Right atrium auricular region (tissue), 2 donors: ENCODE data around the gene PFDN2. TPM values are rescaled to one million over a fixed set of nuclear protein-coding genes. Genes with fewer than 3 reads are reported as not detected.

Source experiments
- DNase-seq: peaks from one replicate; pipeline ENCODE4 v3.0.0-alpha.2; 2019; ENCODE audit warnings: low spot score
- H3K27ac ChIP-seq, 2 donors: fragments of 200-600 bp; sonication (generic); 1 replicate in 1 of 2; 2 replicates in 1 of 2; pipeline ENCODE4 v1.5.1; 2016 to 2019
- H3K27me3 ChIP-seq, 2 donors: fragments of 200-600 bp; sonication (generic); one replicate each; pipeline versions ENCODE4 v1.5.1 to v1.6.0; 2017 to 2019
- H3K36me3 ChIP-seq: fragments of 200-600 bp; sonication (generic); one replicate; pipeline ENCODE4 v1.5.1; 2016
- H3K4me1 ChIP-seq, 2 donors: fragments of 200-600 bp; sonication (generic); one replicate each; pipeline versions ENCODE4 v1.5.1 to v1.6.0; 2017 to 2019
- H3K4me3 ChIP-seq, 2 donors: fragments of 200-600 bp; sonication (generic); 1 replicate in 1 of 2; 2 replicates in 1 of 2; pipeline ENCODE4 v1.5.1; 2017 to 2019; ENCODE audit warnings: mild to moderate bottlenecking in 1 of 2, moderate library complexity in 1 of 2
- H3K9me3 ChIP-seq, 2 donors: fragments of 200-600 bp; sonication (generic); one replicate each; pipeline ENCODE4 v1.5.1; 2019
- CTCF ChIP-seq, 2 donors: fragments of 200-600 bp; sonication (generic); IDR thresholded peaks; one replicate each; pipeline ENCODE4 v1.5.1; 2019; ENCODE audit warnings: antibody characterized with exemption in 2 of 2
- total RNA-seq, 2 donors: library from RNA; depleted of rRNA; stranded (reverse); fragments of >200 nt; gene quantifications; one replicate each; pipeline ENCODE4 v1.1.0, GENCODE V29; 2016

The PFDN2 gene
- total RNA-seq, 2 donors from 2014 or later, result 39.9 to 42.2 TPM

GRCh38 chr1:161163793-161164192 lies 46.0 kb upstream of the PFDN2 start:
- TF ChIP-seq CTCF (IDR thresholded peaks at IDR 0.05), result no peak
- Histone ChIP-seq H3K4me1 (peaks cover 0 to 46% of the 10 kb centered on the region in 2 donors), H3K27me3 (no peaks in the 10 kb centered on the region), H3K9me3 (no peaks in the 10 kb centered on the region), H3K27ac (no peak overlapping the region), H3K4me3 (no peak overlapping the region), H3K36me3 (peaks cover 17% of the 10 kb centered on the region)
- no peak for DNase-seq

DNA sequence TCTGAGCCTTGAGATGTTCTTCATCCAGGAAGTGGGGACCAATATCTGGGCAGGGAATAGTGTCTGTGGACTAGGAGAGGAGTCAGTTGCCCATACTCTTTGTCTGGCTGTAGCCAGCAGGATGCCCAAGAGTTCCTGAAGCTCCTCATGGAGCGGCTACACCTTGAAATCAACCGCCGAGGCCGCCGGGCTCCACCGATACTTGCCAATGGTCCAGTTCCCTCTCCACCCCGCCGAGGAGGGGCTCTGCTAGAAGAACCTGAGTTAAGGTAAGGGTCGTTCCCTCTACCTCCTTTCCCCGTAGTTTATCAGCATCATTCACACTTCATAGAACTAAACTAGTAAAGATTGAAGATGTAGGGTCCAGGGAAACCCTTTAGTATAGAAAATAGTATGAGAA lies 45.0 kb upstream of the PFDN2 start:
- no peak overlapping the region for H3K4me3 ChIP-seq
- peaks cover 19% of the 10 kb centered on the region for H3K36me3 ChIP-seq
- no peak for DNase-seq

GRCh38 chr1:161162052-161162451 lies 44.2 kb upstream of the PFDN2 start:
- Histone ChIP-seq H3K36me3 (peaks cover 27% of the 10 kb centered on the region), H3K4me1 (peaks cover 0 to 47% of the 10 kb centered on the region in 2 donors), H3K9me3 (no peaks in the 10 kb centered on the region), H3K27ac (no peak overlapping the region), H3K4me3 (no peak overlapping the region), H3K27me3 (no peaks in the 10 kb centered on the region)
- TF ChIP-seq CTCF (IDR thresholded peaks at IDR 0.05), result no peak
- DNase-seq, result no peak

More for the DNA sequence above, 45.0 kb upstream of the PFDN2 start:
- no peak for TF ChIP-seq CTCF (IDR thresholded peaks at IDR 0.05)
- Histone ChIP-seq H3K9me3 (no peaks in the 10 kb centered on the region), H3K4me1 (peaks cover 0 to 50% of the 10 kb centered on the region in 2 donors), H3K27me3 (no peaks in the 10 kb centered on the region), H3K27ac (no peak overlapping the region)

GRCh38 chr1:161161652-161162051 lies 43.8 kb upstream of the PFDN2 start:
- no peak for TF ChIP-seq CTCF (IDR thresholded peaks at IDR 0.05)
- peaks cover 29% of the 10 kb centered on the region for H3K36me3 ChIP-seq
- DNase-seq, result no peak
- H3K9me3 ChIP-seq, result no peaks in the 10 kb centered on the region
- H3K4me3 ChIP-seq, result no peak overlapping the region
- H3K27me3 ChIP-seq, result no peaks in the 10 kb centered on the region
- peaks cover 0 to 43% of the 10 kb centered on the region in 2 donors for H3K4me1 ChIP-seq
- no peak overlapping the region for H3K27ac ChIP-seq

DNA sequence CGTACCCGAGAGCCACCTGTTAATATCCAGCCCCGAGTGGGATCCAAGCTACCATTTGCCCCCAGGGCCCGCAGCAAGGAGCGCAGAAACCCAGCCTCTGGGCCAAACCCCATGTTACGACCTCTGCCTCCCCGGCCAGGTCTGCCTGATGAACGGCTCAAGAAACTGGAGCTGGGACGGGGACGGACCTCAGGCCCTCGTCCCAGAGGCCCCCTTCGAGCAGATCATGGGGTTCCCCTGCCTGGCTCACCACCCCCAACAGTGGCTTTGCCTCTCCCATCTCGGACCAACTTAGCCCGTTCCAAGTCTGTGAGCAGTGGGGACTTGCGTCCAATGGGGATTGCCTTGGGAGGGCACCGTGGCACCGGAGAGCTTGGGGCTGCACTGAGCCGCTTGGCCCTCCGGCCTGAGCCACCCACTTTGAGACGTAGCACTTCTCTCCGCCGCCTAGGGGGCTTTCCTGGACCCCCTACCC lies 42.9 kb upstream of the PFDN2 start:
- peaks cover 0 to 40% of the 10 kb centered on the region in 2 donors for H3K4me1 ChIP-seq
- H3K36me3 ChIP-seq, result peaks cover 29% of the 10 kb centered on the region

More for the DNA sequence above, 42.9 kb upstream of the PFDN2 start:
- Histone ChIP-seq H3K27me3 (no peaks in the 10 kb centered on the region), H3K9me3 (no peaks in the 10 kb centered on the region), H3K27ac (peak overlapping the region in 1 of 2 donors; percentile 96), H3K4me3 (no peak overlapping the region)
- no peak for TF ChIP-seq CTCF (IDR thresholded peaks at IDR 0.05)
- no peak for DNase-seq
